ENCODE measurements around the gene P2RY1.

- TF ChIP-seq GATA2 (IDR thresholded peaks at IDR 0.05; ENCODE audit: low read depth, low read length) (no peak), GATA3 (IDR thresholded peaks at IDR 0.05; ENCODE audit: low read depth, low read length) (no peak)
Measured at GRCh38 chr3:152857082-152857481, 22.2 kb downstream of the P2RY1 start.
